GM18909 (cell line): ENCODE data around the gene PITPNC1.
"Not testable (repeated sequence)": the region's sequence is repeated elsewhere in the genome, so short reads cannot be mapped to it uniquely, and the experiment has no call there.

Experiments
- ATAC-seq: cut with Tn5 transposase; IDR thresholded peaks from one replicate; pipeline ENCODE4 v1.9.1; 2021; ENCODE audit warnings: mild to moderate bottlenecking; ENCODE audit not compliant: unreplicated experiment, poor library complexity

Gene PITPNC1

DNA sequence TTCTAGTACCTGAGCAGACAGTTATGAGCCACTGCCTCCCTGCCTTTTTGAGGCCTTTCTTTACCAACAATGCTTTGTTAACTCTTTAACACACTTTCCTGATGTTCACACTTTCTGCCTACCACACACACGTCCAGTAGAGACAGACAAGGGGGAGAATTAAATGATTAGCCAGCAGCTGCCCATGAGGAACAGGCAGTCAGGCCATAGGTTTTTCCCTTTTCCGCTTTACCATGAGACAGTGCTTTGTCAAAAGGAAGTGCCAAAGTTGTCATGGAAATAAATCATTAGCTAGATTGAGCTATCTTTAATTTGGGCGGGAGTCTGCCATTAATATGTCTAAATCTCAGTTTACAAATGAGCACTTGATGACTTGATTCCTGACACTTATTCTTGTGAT is 102.1 kb downstream of the PITPNC1 start:
- ATAC-seq = no peak

DNA sequence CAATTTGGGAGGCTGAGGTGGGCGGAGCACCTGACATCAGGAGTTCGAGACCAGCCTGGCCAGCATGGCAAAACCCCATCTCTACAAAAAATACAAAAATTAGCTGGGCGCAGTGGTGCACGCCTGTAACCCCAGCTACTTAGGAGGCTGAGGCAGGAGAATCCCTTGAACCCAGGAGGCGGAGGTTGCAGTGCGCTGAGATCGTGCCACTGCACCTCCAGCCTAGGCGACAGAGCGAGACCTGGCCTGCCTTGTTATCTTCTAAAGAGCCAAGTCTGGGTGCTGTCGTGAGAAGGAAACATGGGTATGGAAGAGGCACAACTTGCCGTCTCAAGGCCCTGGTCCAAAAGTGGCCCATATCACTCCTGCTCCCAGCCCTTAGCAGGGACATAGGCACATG is 103.9 kb downstream of the PITPNC1 start:
- ATAC-seq = not testable (repeated sequence)

DNA sequence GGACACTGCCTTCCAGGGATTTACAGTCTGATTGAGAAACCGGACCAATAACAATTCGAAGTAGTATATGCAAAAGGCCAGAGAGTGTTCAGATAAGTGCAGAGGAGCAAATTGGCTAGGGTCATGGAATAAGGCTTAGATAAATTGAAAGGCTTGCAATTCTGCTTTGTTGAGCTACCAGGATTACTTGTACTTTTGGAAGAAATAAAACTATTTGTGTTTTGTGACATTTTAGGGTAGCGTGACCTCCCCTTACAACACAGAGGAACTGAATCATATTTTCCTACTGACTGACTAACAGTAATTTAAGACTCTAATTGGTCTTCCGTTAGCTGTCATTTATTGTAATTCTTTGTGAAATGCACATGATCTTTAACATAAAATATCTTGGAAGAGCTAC is 104.7 kb downstream of the PITPNC1 start:
- no peak for ATAC-seq

DNA sequence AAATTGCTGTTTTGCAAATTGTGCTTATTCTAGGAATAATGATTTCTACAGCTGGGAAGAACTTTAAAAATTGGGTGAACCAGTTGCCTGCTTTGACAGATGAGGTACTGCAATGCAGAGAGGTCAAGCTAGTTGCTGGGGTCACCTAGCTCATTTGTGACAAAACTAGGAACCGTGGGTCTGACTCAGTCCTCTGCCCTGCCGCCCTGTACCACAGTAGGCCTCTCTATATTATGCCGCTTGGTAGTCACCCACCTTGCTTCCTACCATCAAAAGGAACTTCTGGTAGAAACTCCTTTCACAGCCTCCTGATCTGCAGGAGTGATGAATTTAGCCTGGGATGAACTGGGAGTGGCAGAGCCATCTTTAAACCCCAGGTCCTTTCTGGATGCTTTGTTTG is 105.7 kb downstream of the PITPNC1 start:
- no peak for ATAC-seq

DNA sequence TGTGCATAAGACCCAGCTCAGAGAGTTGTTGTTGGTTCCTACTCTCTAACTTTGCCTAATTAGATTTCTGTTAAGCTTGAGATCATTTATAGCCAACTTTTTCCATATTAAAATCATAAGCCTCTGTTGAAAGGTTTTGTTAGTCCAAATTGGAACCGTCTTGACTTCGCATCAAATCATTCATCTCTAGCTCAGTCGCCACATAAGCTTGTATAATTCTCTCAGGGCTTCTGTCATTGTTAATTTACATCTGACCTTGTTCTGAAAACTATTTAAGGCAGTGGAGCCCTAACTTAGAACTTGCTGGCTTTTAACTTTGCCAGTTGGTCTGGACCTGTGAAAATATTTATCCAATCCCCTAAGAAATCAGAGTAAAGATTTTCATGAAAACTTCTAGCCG is 107.2 kb downstream of the PITPNC1 start:
- ATAC-seq = no peak

GRCh38 chr17:67485666-67486065 is 108.6 kb downstream of the PITPNC1 start:
- ATAC-seq = no peak

DNA sequence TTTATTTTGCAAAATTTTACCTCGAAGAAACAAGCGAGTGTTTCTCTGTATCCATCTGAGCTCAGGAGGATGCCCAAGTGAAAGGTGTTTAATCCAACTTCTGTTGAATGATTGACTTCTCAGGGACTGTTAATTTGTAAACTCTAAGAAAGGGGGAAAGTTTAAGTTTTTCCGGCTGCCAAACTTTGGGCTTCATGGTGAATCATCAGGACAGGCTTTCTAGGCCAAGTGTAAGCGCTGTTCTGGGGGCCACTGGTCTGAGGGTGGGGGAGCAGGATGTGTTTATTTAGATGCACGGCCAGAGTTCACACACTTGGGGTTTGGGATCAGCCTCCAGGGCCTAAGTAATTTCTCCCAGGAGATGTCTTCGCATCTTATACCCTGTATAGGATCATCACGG is 110.4 kb downstream of the PITPNC1 start:
- no peak for ATAC-seq

DNA sequence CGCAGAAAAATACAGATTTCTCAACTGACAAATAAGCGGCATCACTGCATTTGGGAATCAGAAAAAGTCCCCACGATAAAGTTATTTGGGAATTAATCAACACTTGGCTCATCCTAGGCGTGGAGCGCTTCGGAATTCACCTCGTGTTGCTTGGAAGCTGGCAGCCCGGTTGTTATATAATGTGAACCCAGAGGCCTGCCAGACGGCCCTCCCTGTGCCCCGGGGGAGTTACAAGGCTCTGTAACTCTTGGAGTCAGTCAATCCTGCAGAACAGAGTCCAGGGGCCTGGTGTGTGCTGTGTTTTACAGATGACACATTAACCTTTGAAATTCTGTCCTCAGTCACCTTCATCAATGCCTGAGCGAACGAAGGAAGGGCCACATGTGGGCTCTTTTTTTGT is 111.1 kb downstream of the PITPNC1 start:
- no peak for ATAC-seq

- ATAC-seq = no peak
Measured at GRCh38 chr17:67488768-67489167, 111.7 kb downstream of the PITPNC1 start.

DNA sequence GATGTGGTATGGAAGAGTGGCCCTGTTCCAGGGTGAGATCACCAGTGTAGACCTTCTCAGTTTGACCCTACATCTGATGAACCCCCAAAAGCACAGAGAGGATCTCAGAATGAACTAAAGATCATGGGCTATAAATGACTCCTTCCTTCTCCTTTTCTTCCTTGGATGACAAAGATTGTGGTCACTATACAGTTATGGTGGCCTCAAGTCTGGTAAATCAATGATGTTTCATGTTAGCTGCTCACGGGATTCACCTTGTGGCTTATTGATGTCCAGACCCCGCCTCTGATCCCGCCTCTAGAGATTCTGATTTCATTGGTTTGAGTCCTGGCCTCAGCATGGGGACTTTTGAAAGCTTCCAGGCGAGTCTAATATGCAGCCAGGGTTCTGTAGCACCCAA is 112.2 kb downstream of the PITPNC1 start:
- ATAC-seq = no peak

DNA sequence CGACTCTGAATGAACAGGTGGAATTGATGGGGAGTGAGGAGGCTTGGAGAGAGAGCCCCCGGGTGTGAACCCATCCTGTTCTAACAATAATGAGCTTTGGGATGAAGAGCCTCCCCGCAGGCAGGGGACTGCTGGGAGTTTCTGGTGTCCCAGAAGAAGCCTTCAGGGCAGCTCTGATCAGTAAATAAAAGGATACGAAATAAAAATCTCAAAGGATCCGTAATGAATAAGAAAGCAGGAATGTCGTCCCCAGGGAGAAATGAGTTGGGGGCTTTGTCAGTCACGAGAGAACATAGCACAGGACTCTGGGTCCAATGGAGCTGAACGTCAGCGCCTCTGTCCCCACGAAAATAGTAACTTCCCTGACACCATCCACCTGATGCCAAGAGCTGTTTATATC is 113.4 kb downstream of the PITPNC1 start:
- no peak for ATAC-seq

DNA sequence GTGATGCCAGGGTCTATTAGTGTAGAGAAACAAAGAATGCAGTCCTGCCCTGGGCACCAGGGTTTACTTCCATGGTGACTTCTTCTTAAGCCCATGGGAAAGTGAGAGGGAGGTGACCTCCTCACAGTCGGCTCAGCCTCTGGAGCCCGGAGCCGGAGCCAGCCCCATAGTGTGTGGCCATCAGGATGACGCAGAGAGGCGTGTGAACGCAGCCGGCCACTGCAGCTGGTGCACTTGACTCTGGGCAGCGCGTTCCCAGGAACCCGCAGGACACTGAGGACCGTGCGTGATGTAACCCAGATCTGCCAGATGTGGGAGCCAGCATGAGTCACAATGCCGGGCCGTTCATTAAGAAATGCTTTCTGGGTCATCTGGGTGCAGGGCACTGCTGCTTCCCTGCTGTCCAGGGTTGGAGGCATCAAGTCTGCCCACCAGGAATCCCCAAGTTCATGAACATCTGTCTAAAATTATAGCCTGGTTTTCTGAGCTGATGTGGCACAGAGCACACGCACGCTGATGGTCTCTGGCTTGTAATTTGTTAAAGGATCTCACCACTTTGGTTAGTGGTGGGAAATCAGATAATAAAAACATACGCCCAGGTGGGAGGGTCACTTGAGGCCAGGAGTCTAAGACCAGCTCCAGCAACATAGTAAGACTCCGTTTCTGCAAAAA is 114.1 kb downstream of the PITPNC1 start:
- no peak for ATAC-seq

- no peak for ATAC-seq
Measured at GRCh38 chr17:67491681-67492024, 114.6 kb downstream of the PITPNC1 start.

DNA sequence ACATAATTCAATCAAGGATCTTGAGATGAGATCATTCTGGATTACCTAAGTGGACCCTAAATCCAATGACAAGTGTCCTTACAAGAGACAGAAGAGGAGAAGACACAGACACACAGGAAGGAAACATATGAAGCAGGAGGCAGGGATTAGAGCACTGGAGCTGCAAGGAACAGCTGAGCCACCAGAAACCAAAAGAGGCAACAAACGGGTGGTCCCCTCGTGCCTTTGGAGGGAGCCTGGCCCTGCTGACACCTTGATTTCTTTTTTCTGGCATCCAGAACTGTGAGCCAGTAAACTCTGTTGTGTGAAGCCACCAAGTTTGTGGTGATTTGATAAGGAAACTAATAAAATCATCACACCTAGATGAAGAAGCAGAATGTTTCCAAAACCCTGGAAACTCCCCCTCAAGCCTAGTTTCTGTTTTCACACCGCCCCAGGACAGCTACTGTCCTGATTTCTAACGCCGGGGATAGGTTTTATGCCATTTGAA is 115.2 kb downstream of the PITPNC1 start:
- no peak for ATAC-seq

DNA sequence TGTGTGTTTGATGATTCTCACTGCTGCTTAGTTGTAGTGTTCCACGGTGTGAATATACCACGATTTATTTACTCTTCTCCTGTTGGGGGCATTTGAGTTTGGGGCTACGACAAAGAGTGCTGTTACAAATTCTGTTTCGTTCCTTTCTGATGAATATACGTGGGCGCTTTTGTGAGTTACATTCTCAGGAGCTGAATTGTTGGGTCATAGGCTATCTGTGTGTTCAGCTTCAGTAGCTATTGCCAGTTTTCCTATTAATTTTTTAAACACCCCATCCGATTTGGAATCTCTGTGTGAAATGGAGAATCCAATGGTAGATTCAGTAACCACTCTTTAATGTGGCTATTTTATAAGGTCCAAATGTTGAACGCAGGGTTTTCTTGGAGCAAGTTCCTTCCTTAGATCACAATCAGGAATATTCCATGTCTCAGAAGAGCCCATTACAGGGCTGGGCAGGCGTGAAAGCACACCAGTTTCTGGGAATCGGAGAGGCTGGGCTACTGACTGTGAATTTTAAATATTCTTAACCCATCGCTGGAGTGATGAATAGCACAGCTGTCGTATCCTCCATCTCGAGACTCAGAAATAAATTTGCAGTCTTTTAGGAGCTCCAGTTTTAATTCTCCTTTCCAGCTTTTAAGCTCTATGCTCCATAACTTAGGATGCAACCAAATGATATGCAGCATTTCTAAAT is 115.9 kb downstream of the PITPNC1 start:
- ATAC-seq = no peak

DNA sequence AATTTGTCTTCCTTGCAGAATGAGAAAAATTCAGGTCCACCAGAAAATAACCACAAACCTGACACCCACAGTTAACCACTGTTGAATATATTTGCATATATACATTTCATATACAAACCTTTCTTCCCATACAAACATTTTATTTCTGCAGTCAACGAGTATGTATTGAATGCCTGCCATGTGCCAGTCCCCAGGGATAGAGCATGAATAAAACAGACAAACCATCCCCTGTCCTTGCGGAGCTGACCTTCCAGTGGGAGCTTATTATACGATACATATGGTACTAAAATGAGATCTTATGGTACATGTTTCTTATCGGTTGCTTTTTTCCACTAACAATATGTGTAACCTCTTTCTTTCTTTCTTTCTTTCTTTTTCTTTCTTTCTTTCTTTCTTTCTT is 116.7 kb downstream of the PITPNC1 start:
- no peak for ATAC-seq

- not testable (repeated sequence) for ATAC-seq
Measured at GRCh38 chr17:67495534-67495933, 118.5 kb downstream of the PITPNC1 start.

DNA sequence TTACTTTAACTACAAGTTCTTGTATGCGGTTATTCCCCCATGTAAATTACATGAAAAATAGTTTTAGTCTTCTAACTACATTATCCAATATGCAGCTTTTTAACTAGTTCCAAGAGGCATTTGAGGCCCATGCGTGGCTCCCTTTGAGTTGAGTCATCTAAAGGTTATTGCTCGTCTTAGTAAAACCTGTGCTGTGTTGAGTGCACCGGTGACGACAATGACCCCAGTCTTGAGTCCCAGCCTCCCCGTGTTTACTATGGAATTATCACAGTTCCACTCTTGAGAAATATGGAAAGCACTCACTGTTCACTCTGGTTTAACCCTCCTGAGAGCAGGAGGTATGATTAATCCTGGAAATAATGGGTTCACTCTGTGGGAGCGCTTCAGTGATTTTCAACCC is 119.2 kb downstream of the PITPNC1 start:
- no peak for ATAC-seq

- no peak for ATAC-seq
Measured at GRCh38 chr17:67499685-67500084, 122.6 kb downstream of the PITPNC1 start.

DNA sequence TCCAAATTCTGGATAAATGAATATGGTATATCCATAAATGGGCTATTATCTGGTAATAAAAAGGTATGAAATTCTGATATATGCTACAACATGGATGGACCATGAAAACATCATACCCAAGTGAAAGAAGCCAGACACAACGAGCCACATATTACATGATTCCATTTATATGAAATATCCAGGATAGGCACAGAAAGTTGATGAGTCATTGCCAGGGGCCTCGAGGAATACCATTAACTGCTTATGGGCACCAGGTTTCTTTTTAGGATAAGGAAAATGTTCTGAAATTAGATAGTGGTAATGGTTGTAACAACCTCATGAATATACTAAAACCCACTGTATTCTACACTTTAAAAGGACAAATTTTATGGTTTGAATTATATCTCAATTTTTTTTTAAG is 123.2 kb downstream of the PITPNC1 start:
- ATAC-seq = no peak

DNA sequence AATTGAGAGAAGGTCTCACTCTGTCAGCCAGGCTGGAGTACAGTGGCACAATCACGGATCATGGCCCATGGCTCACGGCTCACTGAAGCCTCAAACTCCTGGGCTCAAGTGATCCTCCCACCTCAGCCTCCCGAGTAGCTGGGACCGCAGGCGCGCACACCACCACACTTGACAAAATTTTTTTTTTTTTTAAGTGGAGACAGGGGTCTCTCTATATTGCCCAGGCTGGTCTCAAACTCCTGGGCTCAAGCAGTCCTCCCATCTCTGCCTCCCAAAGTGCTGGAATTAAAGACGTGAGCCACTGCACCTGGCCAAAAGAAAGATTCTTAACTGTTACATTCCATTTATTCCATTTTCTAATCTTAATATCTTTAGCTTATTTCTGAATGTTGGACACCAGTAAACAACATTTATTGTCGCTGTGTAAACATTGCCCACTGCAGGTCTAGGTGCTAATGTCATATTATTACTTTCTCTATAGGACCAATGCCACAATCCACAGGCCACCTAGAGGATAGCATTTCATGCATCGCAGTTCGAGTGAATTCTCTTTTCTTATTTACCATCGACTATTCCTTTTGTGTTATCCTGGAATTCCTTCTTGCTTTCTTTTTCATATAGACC is 123.7 kb downstream of the PITPNC1 start:
- no peak for ATAC-seq

DNA sequence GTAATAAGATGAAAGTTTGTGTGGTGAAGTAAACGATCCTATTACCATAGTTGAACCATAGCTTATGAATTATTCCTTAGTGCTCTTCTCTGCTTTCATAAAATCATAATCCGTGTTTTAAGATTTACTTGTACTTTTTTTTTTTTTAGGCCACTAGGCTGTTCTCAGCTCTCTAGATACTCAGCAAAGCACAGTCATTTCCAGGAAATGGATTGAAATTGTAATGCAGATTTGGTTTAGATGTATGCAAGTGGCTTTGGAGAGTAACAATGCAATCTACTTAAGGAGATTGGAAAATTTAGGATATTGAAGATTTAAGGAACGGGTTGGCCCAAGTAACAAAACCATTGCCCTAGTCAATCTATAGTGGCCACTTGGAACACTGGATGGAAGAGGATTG is 125.1 kb downstream of the PITPNC1 start:
- no peak for ATAC-seq
